ENCODE measurements around the gene HNRNPA3. TPM values are rescaled to one million over a fixed set of nuclear protein-coding genes. Genes with fewer than 3 reads are reported as not detected.
A peak's percentile ranks its signal among the peaks of the same experiment; 100 is the strongest.

Gene HNRNPA3
- total and polyA plus RNA-seq, 2 donors (not counting 3 experiments of a cell fraction or from before 2014, with no cell fraction given): 57.5 to 316 TPM

- CTCF ChIA-PET: interaction anchor here (0.6 to 4.8 kb wide), 37 partner anchors 8 to 500 kb away, joined by 3 to 136 read pairs (median 5); partner anchors contain the start of genes AGPS and HNRNPA3
- Histone ChIP-seq H3K9me1 (replicated peaks; ENCODE audit: control insufficient read depth, extremely low read depth, insufficient read depth, low read length) (no peaks in the 10 kb centered on the region), H3K4me2 (ENCODE audit: insufficient read depth, low read length) (peak overlapping the region; percentile 100), H2AFZ (ENCODE audit: low read depth, low read length) (no peak overlapping the region), H3K9ac (replicated peaks; ENCODE audit: extremely low read depth, insufficient read depth, low read length) (peak overlapping the region; percentile 97), H3K4me1 (ENCODE audit: control insufficient read depth, extremely low read depth, insufficient read depth, low read length) (peaks cover 27% of the 10 kb centered on the region), H3K9me3 (replicated peaks; ENCODE audit: control insufficient read depth, insufficient read depth, low read length) (no peaks in the 10 kb centered on the region), H3K79me2 (ENCODE audit: control insufficient read depth, insufficient read depth, low read length) (peaks cover 62% of the 10 kb centered on the region), H4K20me1 (replicated peaks; ENCODE audit: control insufficient read depth, extremely low read depth, insufficient read depth, low read length) (peaks cover 14% of the 10 kb centered on the region), H3K27me3 (ENCODE audit: control insufficient read depth in 2 of 2, insufficient read depth in 2 of 2, low read length in 2 of 2) (no peaks in the 10 kb centered on the region), H3K36me3 (ENCODE audit: control insufficient read depth in 2 of 2, extremely low read depth in 1 of 2, insufficient read depth in 2 of 2, low read length in 2 of 2) (peaks cover 0 to 2% of the 10 kb centered on the region in 2 experiments), H3K4me3 (replicated peaks in 1 of 3; ENCODE audit: insufficient read depth in 1 of 3, low read depth in 1 of 3, low read length in 3 of 3) (peak overlapping the region; percentile 79 to 98 (median 90)), H3K27ac (ENCODE audit: insufficient read depth, low read depth, low read length) (peak overlapping the region; percentile 94)
- dilution Hi-C loops (cut with MboI; ENCODE audit: extremely low pct_ligation_motif_present, low sequenced_read_pairs) (no loop called here), intact Hi-C loops (cut with micrococcal nuclease) (loop anchor here (1.0 to 5.0 kb wide), 10 partner anchors 9 to 1134 kb away; partner anchors contain the start of genes HNRNPA3 and HOXD8)
- POLR2A ChIA-PET: interaction anchor here (0.7 to 2.9 kb wide), 7 partner anchors 8 to 1141 kb away, joined by 3 to 12 read pairs (median 4); partner anchors contain the start of gene HOXD9
- FAIRE-seq (no peak), DNase-seq (ENCODE audit: low read depth, low spot score) (no peak)
- TF ChIP-seq, protein P1, sequence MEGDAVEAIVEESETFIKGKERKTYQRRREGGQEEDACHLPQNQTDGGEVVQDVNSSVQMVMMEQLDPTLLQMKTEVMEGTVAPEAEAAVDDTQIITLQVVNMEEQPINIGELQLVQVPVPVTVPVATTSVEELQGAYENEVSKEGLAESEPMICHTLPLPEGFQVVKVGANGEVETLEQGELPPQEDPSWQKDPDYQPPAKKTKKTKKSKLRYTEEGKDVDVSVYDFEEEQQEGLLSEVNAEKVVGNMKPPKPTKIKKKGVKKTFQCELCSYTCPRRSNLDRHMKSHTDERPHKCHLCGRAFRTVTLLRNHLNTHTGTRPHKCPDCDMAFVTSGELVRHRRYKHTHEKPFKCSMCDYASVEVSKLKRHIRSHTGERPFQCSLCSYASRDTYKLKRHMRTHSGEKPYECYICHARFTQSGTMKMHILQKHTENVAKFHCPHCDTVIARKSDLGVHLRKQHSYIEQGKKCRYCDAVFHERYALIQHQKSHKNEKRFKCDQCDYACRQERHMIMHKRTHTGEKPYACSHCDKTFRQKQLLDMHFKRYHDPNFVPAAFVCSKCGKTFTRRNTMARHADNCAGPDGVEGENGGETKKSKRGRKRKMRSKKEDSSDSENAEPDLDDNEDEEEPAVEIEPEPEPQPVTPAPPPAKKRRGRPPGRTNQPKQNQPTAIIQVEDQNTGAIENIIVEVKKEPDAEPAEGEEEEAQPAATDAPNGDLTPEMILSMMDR (IDR thresholded peaks at IDR 0.05; ENCODE audit: extremely low read depth in 1 of 2, insufficient read depth in 1 of 2, low read depth in 1 of 2, low read length in 2 of 2): no peak
- TF ChIP-seq JUN (IDR thresholded peaks at IDR 0.05; ENCODE audit: borderline replicate concordance, insufficient read depth, insufficient read length, low read depth) (no peak), FOS (IDR thresholded peaks at IDR 0.05; ENCODE audit: borderline replicate concordance, insufficient read depth, low read length) (no peak), EZH2 (IDR thresholded peaks at IDR 0.05; ENCODE audit: borderline replicate concordance, low read depth, low read length, severe bottlenecking) (no peak), MYC (IDR thresholded peaks at IDR 0.05; ENCODE audit: low read depth, low read length) (no peak), POLR2A (IDR thresholded peaks at IDR 0.05; ENCODE audit: low read depth, low read length) (no peak), POLR2AphosphoS5 (IDR thresholded peaks at IDR 0.05; ENCODE audit: insufficient read depth, low read depth, low read length) (no peak), GATA2 (IDR thresholded peaks at IDR 0.05; ENCODE audit: insufficient read depth, insufficient read length, low read depth, low read length) (no peak)
- TF ChIP-seq, protein P2, sequence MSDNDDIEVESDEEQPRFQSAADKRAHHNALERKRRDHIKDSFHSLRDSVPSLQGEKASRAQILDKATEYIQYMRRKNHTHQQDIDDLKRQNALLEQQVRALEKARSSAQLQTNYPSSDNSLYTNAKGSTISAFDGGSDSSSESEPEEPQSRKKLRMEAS (IDR thresholded peaks at IDR 0.05; ENCODE audit: insufficient read depth, insufficient read length): no peak
- TSS peak; percentile 34 for BruUV-seq (replicated peaks)
Measured at GRCh38 chr2:177262958-177263450, 50.4 kb downstream of the HNRNPA3 start.

Measured in endothelial cell of umbilical vein (primary cell).